ENCODE results near the gene SYNJ2.

The SYNJ2 gene

GRCh38 chr6:157999168-158000051 is 17.7 kb downstream of the SYNJ2 start:
- DNase-seq, result no peak

- DNase-seq, result no peak
Observed at GRCh38 chr6:158000530-158001307, 19.1 kb downstream of the SYNJ2 start.

GRCh38 chr6:158002249-158002950 is 20.7 kb downstream of the SYNJ2 start:
- no peak for DNase-seq

- DNase-seq, result no peak
Observed at GRCh38 chr6:158002951-158003853, 21.5 kb downstream of the SYNJ2 start.

GRCh38 chr6:158003910-158004700 is 22.4 kb downstream of the SYNJ2 start:
- DNase-seq, result no peak

- no peak for DNase-seq
Observed at GRCh38 chr6:158004701-158005095, 23.0 kb downstream of the SYNJ2 start.

- no peak for DNase-seq
Observed at GRCh38 chr6:158005626-158006180, 24.0 kb downstream of the SYNJ2 start.

- no peak for DNase-seq
Observed at GRCh38 chr6:158006331-158006730, 24.7 kb downstream of the SYNJ2 start.

- DNase-seq, result no peak
Observed at GRCh38 chr6:158006821-158007570, 25.3 kb downstream of the SYNJ2 start.

- no peak for DNase-seq
Observed at GRCh38 chr6:158008864-158009113, 27.1 kb downstream of the SYNJ2 start.

- DNase-seq, result no peak
Observed at GRCh38 chr6:158009114-158009891, 27.6 kb downstream of the SYNJ2 start.

- no peak for DNase-seq
Observed at GRCh38 chr6:158009935-158010585, 28.4 kb downstream of the SYNJ2 start.

- no peak for DNase-seq
Observed at GRCh38 chr6:158010591-158011477, 29.2 kb downstream of the SYNJ2 start.

- no peak for DNase-seq
Observed at GRCh38 chr6:158011478-158011920, 29.8 kb downstream of the SYNJ2 start.

- no peak for DNase-seq
Observed at GRCh38 chr6:158011980-158012566, 30.4 kb downstream of the SYNJ2 start.

- no peak for DNase-seq
Observed at GRCh38 chr6:158013904-158014504, 32.3 kb downstream of the SYNJ2 start.

GRCh38 chr6:158014505-158015187 is 33.0 kb downstream of the SYNJ2 start:
- no peak for DNase-seq
